Epithelial cell of esophagus (primary cell): ENCODE measurements around the gene P2RY12.
A peak's percentile ranks its signal among the peaks of the same experiment; 100 is the strongest.

ENCODE experiments used
- DNase-seq: peaks from one replicate; pipeline ENCODE4 v3.0.0; 2010; ENCODE audit warnings: low read depth
- H3K4me3 ChIP-seq: 2 replicates; pipeline ENCODE4 v1.5.1; 2011; ENCODE audit warnings: mild to moderate bottlenecking, low read length, control low read depth
- CTCF ChIP-seq: IDR thresholded peaks from 2 replicates; pipeline ENCODE4 v1.5.1; 2011; ENCODE audit warnings: low read depth, mild to moderate bottlenecking, low read length, control low read depth, inconsistent platforms; ENCODE audit not compliant: insufficient read depth; ENCODE audit errors: missing control alignments

P2RY12 gene

GRCh38 chr3:151423091-151423490 lies 38.5 kb upstream of the P2RY12 start:
- no peak for TF ChIP-seq CTCF
- DNase-seq = no peak
- H3K4me3 ChIP-seq = no peak overlapping the region

GRCh38 chr3:151421938-151422337 lies 37.4 kb upstream of the P2RY12 start:
- no peak for DNase-seq
- TF ChIP-seq CTCF = no peak
- no peak overlapping the region for H3K4me3 ChIP-seq

- no peak for TF ChIP-seq CTCF
- no peak overlapping the region for H3K4me3 ChIP-seq
- peak; percentile 33 for DNase-seq
Observed at GRCh38 chr3:151419806-151420205, 35.3 kb upstream of the P2RY12 start.

GRCh38 chr3:151415289-151415688 lies 30.7 kb upstream of the P2RY12 start:
- no peak for DNase-seq

GRCh38 chr3:151412989-151413388 lies 28.4 kb upstream of the P2RY12 start:
- no peak overlapping the region for H3K4me3 ChIP-seq
- TF ChIP-seq CTCF = peak; percentile 26

More at GRCh38 chr3:151415289-151415688, 30.7 kb upstream of the P2RY12 start:
- no peak overlapping the region for H3K4me3 ChIP-seq
- no peak for TF ChIP-seq CTCF

GRCh38 chr3:151410891-151411559 lies 26.5 kb upstream of the P2RY12 start:
- TF ChIP-seq CTCF = no peak
- H3K4me3 ChIP-seq = no peak overlapping the region
- DNase-seq = no peak

More at GRCh38 chr3:151412989-151413388, 28.4 kb upstream of the P2RY12 start:
- peak; percentile 19 for DNase-seq

- peak; percentile 73 for DNase-seq
- no peak for TF ChIP-seq CTCF
- H3K4me3 ChIP-seq = no peak overlapping the region
Observed at GRCh38 chr3:151407928-151408327, 23.4 kb upstream of the P2RY12 start.
